Gastrocnemius medialis (tissue), 4 donors: Measurements from ENCODE around the gene ATP2C2. TPM values are rescaled to one million over a fixed set of nuclear protein-coding genes. Genes with fewer than 3 reads are reported as not detected.

Experiments used
- ATAC-seq, 2 donors: fragments of 150-250 bp; one replicate each; pipeline ENCODE4 v1.9.1; 2016
- DNase-seq, 2 donors: peaks; one replicate each; pipeline ENCODE4 v3.0.0-alpha.2; 2019
- H3K27ac ChIP-seq, 4 donors: fragments of 200-600 bp; sonication (generic); 1 replicate in 1 of 4; 2 replicates in 3 of 4; pipeline ENCODE4 v1.5.1; 2016 to 2018; ENCODE audit warnings: mild to moderate bottlenecking in 2 of 4, moderate library complexity in 1 of 4
- H3K27me3 ChIP-seq, 3 donors: fragments of 200-600 bp; sonication (generic) in 2 of 3; 1 replicate in 1 of 3; 2 replicates in 2 of 3; pipeline versions ENCODE4 v1.5.1 to v1.6.0; 2016 to 2019; ENCODE audit warnings: mild to moderate bottlenecking in 1 of 3, moderate library complexity in 1 of 3
- H3K36me3 ChIP-seq, 2 donors: fragments of 200-600 bp; sonication (generic) in 1 of 2; one replicate each; pipeline ENCODE4 v1.5.1; 2017 to 2018
- H3K4me1 ChIP-seq, 2 donors: fragments of 200-600 bp; sonication (generic) in 1 of 2; one replicate each; pipeline ENCODE4 v1.5.1; 2016 to 2017; ENCODE audit warnings: mild to moderate bottlenecking in 2 of 2
- H3K4me3 ChIP-seq, 4 donors: fragments of 200-600 bp; sonication (generic) in 3 of 4; 1 replicate in 1 of 4; 2 replicates in 3 of 4; pipeline ENCODE4 v1.5.1; 2016 to 2019; ENCODE audit warnings: mild to moderate bottlenecking in 2 of 4
- H3K9me3 ChIP-seq, 3 donors: fragments of 200-600 bp; sonication (generic) in 2 of 3; 1 replicate in 1 of 3; 2 replicates in 2 of 3; pipeline ENCODE4 v1.5.1; 2016 to 2019
- POLR2A ChIP-seq, 2 donors: fragments of 450-650 bp; IDR thresholded peaks; one replicate each; pipeline ENCODE4 v1.6.1; 2017; ENCODE audit warnings: antibody characterized with exemption in 2 of 2, mild to moderate bottlenecking in 2 of 2, moderate library complexity in 2 of 2
- in situ Hi-C, 4 donors: fragments of 200-750 bp; cut with MboI; loops; one replicate each; pipeline versions ENCODE4 v1.15.0 to v1.8.0; 2017; ENCODE audit warnings: low sequenced_read_pairs in 4 of 4
- intact Hi-C: fragments of 100-400 bp; cut with DNase I; formaldehyde crosslinking; loops from one replicate; pipeline ENCODE4 v1.15.1; 2023; ENCODE audit warnings: low total_unique reads
- total RNA-seq, 4 donors: library from RNA; depleted of rRNA; stranded (reverse); fragments of >200 nt; gene quantifications; one replicate each; pipeline versions ENCODE4 v1.1.0 to v1.2.3, GENCODE V29; 2016
- TF ChIP-seq, protein P1 (sequence below), 5 experiments: fragments of 450-650 bp in 3 of 5; fragments of 200-600 bp in 2 of 5; sonication (generic) in 2 of 5; IDR thresholded peaks in 4 of 5; conservative IDR thresholded peaks in 1 of 5; 1 replicate in 4 of 5; 2 replicates in 1 of 5; pipeline ENCODE4 v1.5.1; 2016 to 2019; ENCODE audit warnings: antibody characterized with exemption in 5 of 5, mild to moderate bottlenecking in 3 of 5, moderate library complexity in 3 of 5

Gene ATP2C2
- total RNA-seq, 4 donors from 2014 or later: 0.44 TPM; not detected in 3

DNA sequence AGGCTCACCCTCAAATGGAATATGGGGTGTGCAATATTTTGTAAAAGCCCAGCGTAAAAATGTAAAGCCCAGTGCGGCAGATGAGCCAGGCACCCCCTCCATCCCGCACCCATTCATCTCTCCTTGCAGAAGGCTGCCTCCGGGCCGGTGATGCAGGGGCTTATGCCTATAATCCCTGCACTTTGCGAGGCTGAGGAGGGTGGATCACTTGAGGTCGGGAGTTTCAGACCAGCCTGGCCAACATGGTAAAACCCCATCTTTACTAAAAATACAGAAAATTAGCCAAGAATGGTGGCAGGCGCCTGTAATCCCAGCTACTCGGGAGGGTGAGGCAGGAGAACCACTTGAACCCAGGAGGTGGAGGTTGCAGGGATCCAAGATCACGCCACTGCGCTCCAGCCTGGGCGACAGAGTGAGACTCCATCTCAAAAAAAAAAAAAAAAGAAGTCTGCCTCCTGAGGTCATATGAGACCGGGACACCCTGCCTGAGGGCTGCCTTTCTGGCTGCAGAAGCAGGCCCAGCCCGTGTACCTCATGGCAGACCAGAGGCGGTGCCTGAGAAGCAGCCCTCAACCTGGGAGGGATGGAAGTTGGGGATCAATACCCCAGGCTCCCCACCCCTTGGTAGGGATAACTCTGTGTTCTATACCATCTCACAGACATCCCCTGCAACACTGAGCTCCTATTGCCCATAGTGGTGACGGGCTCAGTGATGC lies 17.5 kb upstream of the ATP2C2 start:
- no peak for DNase-seq

DNA sequence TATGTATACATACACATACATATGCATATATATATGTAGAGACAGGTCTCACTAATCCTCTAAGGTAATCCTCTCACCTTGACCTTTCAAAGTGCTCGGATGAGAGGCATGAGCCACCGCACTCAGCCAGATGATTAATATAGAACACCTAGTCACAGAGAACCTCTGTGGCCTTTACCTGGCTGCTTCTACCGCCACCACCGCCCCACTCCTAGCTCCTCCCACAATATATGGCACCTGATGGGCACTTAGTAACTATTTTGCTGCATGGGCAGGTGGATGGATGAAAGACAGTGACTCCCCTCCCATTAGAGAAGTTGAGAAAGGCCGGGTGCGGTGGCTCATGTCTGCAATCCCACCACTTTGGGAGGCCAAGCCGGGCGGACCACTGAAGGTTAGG lies 16.7 kb upstream of the ATP2C2 start:
- no peak for TF ChIP-seq POLR2A (IDR thresholded peaks at IDR 0.05)
- TF ChIP-seq, protein P1, sequence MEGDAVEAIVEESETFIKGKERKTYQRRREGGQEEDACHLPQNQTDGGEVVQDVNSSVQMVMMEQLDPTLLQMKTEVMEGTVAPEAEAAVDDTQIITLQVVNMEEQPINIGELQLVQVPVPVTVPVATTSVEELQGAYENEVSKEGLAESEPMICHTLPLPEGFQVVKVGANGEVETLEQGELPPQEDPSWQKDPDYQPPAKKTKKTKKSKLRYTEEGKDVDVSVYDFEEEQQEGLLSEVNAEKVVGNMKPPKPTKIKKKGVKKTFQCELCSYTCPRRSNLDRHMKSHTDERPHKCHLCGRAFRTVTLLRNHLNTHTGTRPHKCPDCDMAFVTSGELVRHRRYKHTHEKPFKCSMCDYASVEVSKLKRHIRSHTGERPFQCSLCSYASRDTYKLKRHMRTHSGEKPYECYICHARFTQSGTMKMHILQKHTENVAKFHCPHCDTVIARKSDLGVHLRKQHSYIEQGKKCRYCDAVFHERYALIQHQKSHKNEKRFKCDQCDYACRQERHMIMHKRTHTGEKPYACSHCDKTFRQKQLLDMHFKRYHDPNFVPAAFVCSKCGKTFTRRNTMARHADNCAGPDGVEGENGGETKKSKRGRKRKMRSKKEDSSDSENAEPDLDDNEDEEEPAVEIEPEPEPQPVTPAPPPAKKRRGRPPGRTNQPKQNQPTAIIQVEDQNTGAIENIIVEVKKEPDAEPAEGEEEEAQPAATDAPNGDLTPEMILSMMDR (IDR thresholded peaks at IDR 0.05 in 4 of 5, conservative IDR thresholded peaks at IDR 0.05 in 1 of 5): no peak
- Histone ChIP-seq H3K27me3 (peaks cover 0 to 6% (median 0%) of the 10 kb centered on the region in 3 donors), H3K9me3 (no peaks in the 10 kb centered on the region), H3K4me1 (no peaks in the 10 kb centered on the region), H3K36me3 (no peaks in the 10 kb centered on the region), H3K27ac (no peak overlapping the region), H3K4me3 (no peak overlapping the region)
- in situ Hi-C loops: no loop called here
- ATAC-seq (no peak), DNase-seq (no peak)
- intact Hi-C loops: no loop called here

More for the DNA sequence above, 17.5 kb upstream of the ATP2C2 start:
- no peak for TF ChIP-seq POLR2A (IDR thresholded peaks at IDR 0.05)
- TF ChIP-seq, protein P1 (IDR thresholded peaks at IDR 0.05 in 4 of 5, conservative IDR thresholded peaks at IDR 0.05 in 1 of 5): no peak
- peaks cover 0 to 6% (median 0%) of the 10 kb centered on the region in 3 donors for H3K27me3 ChIP-seq
- no peaks in the 10 kb centered on the region for H3K9me3 ChIP-seq
- H3K4me3 ChIP-seq: no peak overlapping the region
- H3K36me3 ChIP-seq: no peaks in the 10 kb centered on the region
- in situ Hi-C loops (no loop called here), intact Hi-C loops (no loop called here)
- H3K27ac ChIP-seq: no peak overlapping the region
- ATAC-seq: no peak
- H3K4me1 ChIP-seq: no peaks in the 10 kb centered on the region

GRCh38 chr16:84354306-84354705 lies 14.0 kb upstream of the ATP2C2 start:
- H3K27ac ChIP-seq: no peak overlapping the region
- H3K36me3 ChIP-seq: no peaks in the 10 kb centered on the region
- in situ Hi-C loops: no loop called here
- H3K9me3 ChIP-seq: no peaks in the 10 kb centered on the region
- intact Hi-C loops: no loop called here
- ATAC-seq: no peak
- H3K4me3 ChIP-seq: no peak overlapping the region
- H3K4me1 ChIP-seq: no peaks in the 10 kb centered on the region
- H3K27me3 ChIP-seq: no peaks in the 10 kb centered on the region
- TF ChIP-seq, protein P1 (IDR thresholded peaks at IDR 0.05 in 4 of 5, conservative IDR thresholded peaks at IDR 0.05 in 1 of 5): no peak
- TF ChIP-seq POLR2A (IDR thresholded peaks at IDR 0.05): no peak
- no peak for DNase-seq

DNA sequence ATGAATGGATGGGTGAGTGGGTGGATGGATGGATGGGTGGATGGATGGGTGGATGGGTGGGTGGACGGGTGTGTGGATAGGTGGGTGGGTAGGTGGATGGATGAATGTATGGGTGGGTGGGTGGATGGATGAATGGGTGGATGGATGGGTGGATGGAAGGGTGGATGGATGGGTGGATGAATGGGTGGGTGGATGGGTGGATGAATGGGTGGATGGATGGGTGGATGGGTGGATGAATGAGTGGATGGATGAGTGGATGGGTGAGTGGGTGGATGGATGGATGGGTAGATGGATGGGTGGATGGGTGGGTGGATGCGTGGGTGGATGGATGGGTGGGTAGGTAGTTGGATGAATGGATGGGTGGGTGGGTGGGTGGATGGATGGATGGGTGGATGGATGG lies 13.2 kb upstream of the ATP2C2 start:
- in situ Hi-C loops (no loop called here), intact Hi-C loops (no loop called here)
- no peak overlapping the region for H3K4me3 ChIP-seq
- no peak overlapping the region for H3K27ac ChIP-seq
- DNase-seq (no peak), ATAC-seq (no peak)
- no peaks in the 10 kb centered on the region for H3K9me3 ChIP-seq
- no peaks in the 10 kb centered on the region for H3K36me3 ChIP-seq
- TF ChIP-seq POLR2A (IDR thresholded peaks at IDR 0.05): no peak
- TF ChIP-seq, protein P1 (IDR thresholded peaks at IDR 0.05 in 4 of 5, conservative IDR thresholded peaks at IDR 0.05 in 1 of 5): no peak
- H3K27me3 ChIP-seq: no peaks in the 10 kb centered on the region
- H3K4me1 ChIP-seq: no peaks in the 10 kb centered on the region

DNA sequence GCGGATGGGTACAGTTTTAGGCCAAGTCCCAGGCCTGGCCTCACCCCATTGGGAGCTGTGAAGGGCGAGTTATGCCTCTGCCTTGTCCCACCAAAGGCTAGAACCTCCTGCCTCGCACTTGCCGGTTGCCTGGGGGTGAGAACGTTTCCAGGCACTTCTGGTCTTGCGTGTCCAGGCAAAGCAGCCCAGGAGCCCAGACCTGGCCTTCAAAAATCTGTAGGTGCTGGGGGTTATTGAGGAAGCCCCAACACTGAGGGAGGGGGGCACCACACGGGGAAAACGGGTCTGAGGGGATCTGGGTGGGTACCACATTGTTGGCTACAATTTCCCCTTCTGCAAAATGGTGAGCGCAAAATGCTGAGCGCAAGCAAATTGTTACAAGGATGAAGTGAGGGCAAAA lies 12.2 kb upstream of the ATP2C2 start:
- intact Hi-C loops (no loop called here), in situ Hi-C loops (no loop called here)
- Histone ChIP-seq H3K27me3 (no peaks in the 10 kb centered on the region), H3K4me1 (no peaks in the 10 kb centered on the region), H3K4me3 (no peak overlapping the region), H3K36me3 (no peaks in the 10 kb centered on the region), H3K9me3 (no peaks in the 10 kb centered on the region), H3K27ac (no peak overlapping the region)
- no peak for DNase-seq
- TF ChIP-seq POLR2A (IDR thresholded peaks at IDR 0.05): no peak
- TF ChIP-seq, protein P1 (IDR thresholded peaks at IDR 0.05 in 4 of 5, conservative IDR thresholded peaks at IDR 0.05 in 1 of 5): no peak
- no peak for ATAC-seq
